ENCODE results near the gene ARHGEF17. TPM values are rescaled to one million over a fixed set of nuclear protein-coding genes. Genes with fewer than 3 reads are reported as not detected.

ARHGEF17 gene
- total and polyA plus RNA-seq, 2 of the 8 experiments (the other 6 are each of a cell fraction or from before 2014, with no cell fraction given) = 11.3 to 14.6 TPM

- no peak overlapping the region for H3K4me3 ChIP-seq (ENCODE audit: extremely low read depth in 1 of 4, insufficient read depth in 2 of 4, low read depth in 3 of 4, low read length in 4 of 4)
- no peak overlapping the region for H2BK15ac ChIP-seq (ENCODE audit: low read length)
- H3K79me2 ChIP-seq (ENCODE audit: control insufficient read depth in 1 of 2, insufficient read depth in 2 of 2, low read length in 2 of 2) = peaks cover 0 to 3% of the 10 kb centered on the region in 2 experiments; a peak in 1 of 4 replicates
- H3K4ac ChIP-seq (replicated peaks; ENCODE audit: insufficient read length, low read depth, low read length) = no peak overlapping the region
- ChIA-PET CTCF (ENCODE audit: partially characterized antibody) (interaction anchor here (1.2 to 59.1 kb wide), 8 partner anchors 10 to 278 kb away, joined by 3 to 1456 read pairs (median 6); partner anchors contain the start of gene ARHGEF17), POLR2A (ENCODE audit: partially characterized antibody) (interaction anchor here (1.3 to 1.8 kb wide), 2 partner anchors 10 to 11 kb away, joined by 3 to 5 read pairs; no protein-coding TSS in a partner anchor)
- H3K56ac ChIP-seq (replicated peaks; ENCODE audit: insufficient read length, low read depth, low read length) = no peak overlapping the region
- H2BK5ac ChIP-seq (ENCODE audit: low read depth, low read length) = no peak overlapping the region
- no peaks in the 10 kb centered on the region for H3K9me3 ChIP-seq (ENCODE audit: insufficient read depth in 2 of 2, low read depth in 1 of 2, low read length in 1 of 2)
- no peak for DNase-seq (ENCODE audit: low read depth in 1 of 2, low spot score in 2 of 2)
- H3K79me1 ChIP-seq (ENCODE audit: low read depth, low read length) = peaks cover 9% of the 10 kb centered on the region; the same call in 1 of the 2 replicates
- H3K9ac ChIP-seq (replicated peaks in 1 of 4; ENCODE audit: extremely low read depth in 1 of 4, low read depth in 3 of 4, low read length in 3 of 4) = no peak overlapping the region
- H4K5ac ChIP-seq (ENCODE audit: insufficient read length, low read depth, low read length) = no peak overlapping the region
- H3K27ac ChIP-seq (ENCODE audit: low read depth, low read length) = no peak overlapping the region
- no peak overlapping the region for H3K14ac ChIP-seq (ENCODE audit: insufficient read length)
- H2BK120ac ChIP-seq (replicated peaks; ENCODE audit: low read depth, low read length) = no peak overlapping the region
- WGBS, 2 experiments (ENCODE audit: extremely low coverage in 1 of 2, insufficient coverage in 1 of 2, insufficient read length in 1 of 2, insufficient replicate concordance in 2 of 2, low coverage in 1 of 2, low lambda C conversion rate in 2 of 2, missing lambda C conversion rate in 1 of 2) = 92% methylated on average over 7 of the region's 7 CpGs; no CpG with 5 or more reads in 1 of the 2 experiments
- no peak overlapping the region for H3K23ac ChIP-seq (ENCODE audit: insufficient read length)
- H2AK5ac ChIP-seq (ENCODE audit: low read depth, low read length) = no peak overlapping the region
- no peak overlapping the region for H4K91ac ChIP-seq (replicated peaks; ENCODE audit: insufficient read length, low read length)
- no peak overlapping the region for H2AFZ ChIP-seq (ENCODE audit: low read length)
- H3K23me2 ChIP-seq (ENCODE audit: low read depth, low read length) = peaks cover 2% of the 10 kb centered on the region; the same call in 1 of the 2 replicates
- no peak overlapping the region for H4K8ac ChIP-seq (ENCODE audit: extremely low read depth, insufficient read depth, low read length)
- no peak overlapping the region for H2BK12ac ChIP-seq (ENCODE audit: low read depth, low read length)
- H4K20me1 ChIP-seq (replicated peaks in 1 of 2; ENCODE audit: control insufficient read depth in 1 of 2, insufficient read depth in 2 of 2, low read length in 2 of 2) = peaks cover 6 to 8% of the 10 kb centered on the region in 2 experiments
- no peak for FAIRE-seq
- no peak overlapping the region for H2BK20ac ChIP-seq (ENCODE audit: low read length)
- H3K4me2 ChIP-seq (ENCODE audit: insufficient read depth in 1 of 2, low read depth in 2 of 2, low read length in 2 of 2) = no peak overlapping the region
- H3K36me3 ChIP-seq (ENCODE audit: control insufficient read depth in 2 of 4, insufficient read depth in 4 of 4, low read length in 3 of 4) = no peaks in the 10 kb centered on the region
- peaks cover 0 to 14% (median 3%) of the 10 kb centered on the region in 4 experiments; a peak in 6 of 7 replicates for H3K4me1 ChIP-seq (replicated peaks in 1 of 4; ENCODE audit: control insufficient read depth in 3 of 4, insufficient read depth in 4 of 4, low read length in 3 of 4)
- H3K27me3 ChIP-seq (replicated peaks in 1 of 4; ENCODE audit: control insufficient read depth in 3 of 4, extremely low read depth in 1 of 4, insufficient read depth in 3 of 4, low read length in 3 of 4) = peaks cover 0 to 9% (median 4%) of the 10 kb centered on the region in 4 experiments; a peak in 3 of 7 replicates
- no peak overlapping the region for H3K18ac ChIP-seq (ENCODE audit: extremely low read depth, low read length)
- no peak for TF ChIP-seq CTBP2 (IDR thresholded peaks at IDR 0.05; ENCODE audit: borderline replicate concordance, insufficient read depth, insufficient read length, low read length)
- no peak for TF ChIP-seq MAX (IDR thresholded peaks at IDR 0.05)
- no peak for TF ChIP-seq TAF7 (optimal IDR thresholded peaks at IDR 0.05; ENCODE audit: borderline replicate concordance, low read depth, low read length)
- TF ChIP-seq CBX8 (IDR thresholded peaks at IDR 0.05; ENCODE audit: borderline replicate concordance, low read depth, low read length) = no peak
- no peak for TF ChIP-seq CHD1 (IDR thresholded peaks at IDR 0.05; ENCODE audit: low read depth, low read length)
- TF ChIP-seq PHF8 (conservative IDR thresholded peaks at IDR 0.05; ENCODE audit: low read depth, low read length) = no peak
- no peak for TF ChIP-seq ATF2 (IDR thresholded peaks at IDR 0.05; ENCODE audit: low read length)
- no peak for TF ChIP-seq GTF2F1 (IDR thresholded peaks at IDR 0.05; ENCODE audit: borderline replicate concordance, low read depth, low read length)
- no peak for TF ChIP-seq ASH2L (IDR thresholded peaks at IDR 0.05; ENCODE audit: low read length)
- no peak for TF ChIP-seq GABPA (IDR thresholded peaks at IDR 0.05; ENCODE audit: borderline replicate concordance, insufficient read depth, low read length)
Measured at GRCh38 chr11:73382183-73382582, 74.1 kb downstream of the ARHGEF17 start.

All from H1 (cell line).